HTERT RPE-1 (cell line): Measurements from ENCODE around the gene ABCC12.

Experiments used
- in situ Hi-C: fragments of 300-500 bp; cut with MboI; formaldehyde crosslinking; loops from 4 replicates; pipeline ENCODE4 v1.14.3; 2020; ENCODE audit warnings: low sequenced_read_pairs

ABCC12 gene

DNA sequence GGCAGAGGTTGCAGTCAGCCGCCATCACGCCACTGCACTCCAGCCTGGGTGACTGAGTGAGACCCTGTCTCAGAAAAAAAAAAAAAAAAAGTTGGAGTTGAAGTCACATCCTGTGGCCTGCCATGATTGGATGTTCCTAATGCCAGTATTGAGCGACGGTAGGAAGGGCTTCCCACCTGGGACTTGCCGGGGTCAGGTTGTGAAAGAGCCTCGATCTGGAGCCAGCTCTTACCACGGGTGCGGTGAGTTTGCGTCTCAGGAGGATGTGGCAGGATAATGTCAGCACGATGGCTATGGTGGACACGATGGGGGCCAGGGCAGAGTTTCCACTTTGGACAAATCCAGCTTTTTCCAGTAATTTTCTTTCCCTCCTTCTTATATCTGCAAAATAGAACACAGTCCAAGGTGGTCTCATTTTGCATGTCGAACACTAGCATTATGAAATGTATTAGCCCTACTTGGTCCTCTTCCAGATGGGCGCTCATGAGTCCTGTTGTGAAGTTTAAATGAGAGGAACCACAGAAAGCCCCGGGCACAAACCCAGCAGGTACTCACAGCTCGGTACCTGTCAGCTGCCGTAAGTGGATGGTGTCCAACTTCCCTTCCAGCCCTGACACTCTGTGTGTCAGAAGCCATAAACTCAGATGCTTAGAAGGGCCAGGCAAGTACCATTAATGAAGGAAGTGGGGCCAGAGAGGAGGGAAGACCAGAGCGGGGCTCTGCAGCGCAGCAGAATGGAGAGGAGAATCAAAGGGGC, 22.2 kb downstream of the ABCC12 start:
- in situ Hi-C loops = no loop called here

DNA sequence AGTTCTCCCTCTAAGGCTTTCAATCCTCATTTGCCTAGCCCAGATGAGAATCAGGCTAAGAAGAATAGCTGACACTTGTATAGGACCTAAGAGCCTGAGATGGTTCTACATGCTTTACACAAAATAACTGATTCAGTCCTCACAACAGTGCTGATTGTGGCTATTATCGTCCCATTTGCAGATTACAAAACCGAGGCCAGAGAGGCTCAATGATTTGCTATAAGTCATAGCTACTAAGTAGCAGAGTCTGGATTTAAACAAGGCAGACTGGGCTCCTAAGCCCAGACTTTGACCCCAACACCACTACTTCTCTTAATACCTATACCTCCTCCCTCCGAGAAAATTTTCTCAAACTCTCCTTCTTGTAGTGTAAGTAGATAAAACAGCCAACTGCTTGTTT, 23.1 kb downstream of the ABCC12 start:
- in situ Hi-C loops = no loop called here

DNA sequence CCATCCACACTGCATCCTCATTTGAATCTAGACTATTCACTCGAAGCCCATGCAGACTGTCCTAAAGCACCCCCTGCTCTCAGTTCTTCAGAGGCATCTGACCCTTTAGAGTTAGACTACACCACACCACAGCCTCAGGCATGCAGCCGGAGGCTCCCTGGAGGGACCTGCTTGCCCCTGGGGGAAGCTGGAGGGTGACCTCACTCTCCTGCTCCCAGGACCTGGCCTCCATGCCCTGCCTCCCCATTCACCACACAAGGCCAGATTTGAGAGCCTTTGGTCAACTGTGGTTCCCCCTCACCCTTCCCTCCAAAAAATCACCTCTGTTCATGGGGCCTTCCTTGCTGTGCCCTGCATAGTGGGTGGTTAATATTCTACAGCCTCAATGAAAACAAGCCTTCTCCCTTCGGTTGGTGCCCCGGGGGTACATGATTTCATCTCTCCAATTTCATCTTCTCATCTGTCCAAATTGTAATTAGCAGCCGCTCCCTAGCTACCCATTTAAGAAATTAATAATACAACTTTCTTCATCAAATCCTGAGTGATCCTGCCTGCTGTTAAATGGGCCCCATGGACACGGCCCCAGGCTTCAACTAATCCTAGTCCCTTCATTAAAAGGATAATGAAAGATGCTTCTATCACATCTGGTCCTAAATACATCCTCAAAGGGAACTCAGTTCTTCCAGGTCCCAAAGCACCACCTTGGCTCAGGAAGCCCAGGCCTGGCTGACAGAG, 24.4 kb downstream of the ABCC12 start:
- in situ Hi-C loops = no loop called here

DNA sequence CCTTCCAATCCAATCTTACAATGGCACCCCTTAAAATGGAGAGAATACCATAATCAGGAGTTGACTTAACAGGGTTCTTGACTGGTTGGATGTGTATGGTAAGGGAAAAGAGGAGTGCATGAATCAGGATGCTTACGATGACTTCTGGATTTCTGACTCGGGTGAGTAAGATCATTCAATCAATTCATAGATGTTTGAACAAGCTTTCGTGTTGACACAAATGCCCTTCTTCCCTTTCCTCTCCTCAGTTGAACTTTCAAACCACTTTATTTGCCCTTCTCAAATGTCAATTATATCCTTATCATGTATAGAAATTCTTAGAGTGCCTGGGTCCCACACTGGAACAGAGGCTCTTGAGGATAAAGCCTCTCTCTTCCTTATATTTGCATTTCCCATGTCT, 25.9 kb downstream of the ABCC12 start:
- in situ Hi-C loops = no loop called here

DNA sequence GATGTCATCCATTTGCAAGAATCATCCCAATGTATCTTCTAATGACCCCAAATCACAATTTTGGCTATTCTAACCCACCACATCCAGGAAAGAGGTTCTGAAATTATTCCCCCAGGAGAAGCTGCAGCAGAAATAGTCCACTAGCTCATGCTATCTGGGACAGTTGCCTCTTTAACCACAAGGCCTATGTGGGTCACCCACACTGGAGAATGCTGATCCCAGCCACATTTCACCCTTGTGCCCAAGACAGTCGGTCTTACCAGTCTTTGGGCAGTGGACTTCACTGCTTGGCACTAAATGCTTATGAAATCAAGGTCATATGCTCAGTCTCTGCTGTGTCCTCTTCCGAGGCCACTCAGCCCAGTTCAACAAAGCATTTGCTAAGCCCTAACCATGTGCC, 27.0 kb downstream of the ABCC12 start:
- in situ Hi-C loops = no loop called here

DNA sequence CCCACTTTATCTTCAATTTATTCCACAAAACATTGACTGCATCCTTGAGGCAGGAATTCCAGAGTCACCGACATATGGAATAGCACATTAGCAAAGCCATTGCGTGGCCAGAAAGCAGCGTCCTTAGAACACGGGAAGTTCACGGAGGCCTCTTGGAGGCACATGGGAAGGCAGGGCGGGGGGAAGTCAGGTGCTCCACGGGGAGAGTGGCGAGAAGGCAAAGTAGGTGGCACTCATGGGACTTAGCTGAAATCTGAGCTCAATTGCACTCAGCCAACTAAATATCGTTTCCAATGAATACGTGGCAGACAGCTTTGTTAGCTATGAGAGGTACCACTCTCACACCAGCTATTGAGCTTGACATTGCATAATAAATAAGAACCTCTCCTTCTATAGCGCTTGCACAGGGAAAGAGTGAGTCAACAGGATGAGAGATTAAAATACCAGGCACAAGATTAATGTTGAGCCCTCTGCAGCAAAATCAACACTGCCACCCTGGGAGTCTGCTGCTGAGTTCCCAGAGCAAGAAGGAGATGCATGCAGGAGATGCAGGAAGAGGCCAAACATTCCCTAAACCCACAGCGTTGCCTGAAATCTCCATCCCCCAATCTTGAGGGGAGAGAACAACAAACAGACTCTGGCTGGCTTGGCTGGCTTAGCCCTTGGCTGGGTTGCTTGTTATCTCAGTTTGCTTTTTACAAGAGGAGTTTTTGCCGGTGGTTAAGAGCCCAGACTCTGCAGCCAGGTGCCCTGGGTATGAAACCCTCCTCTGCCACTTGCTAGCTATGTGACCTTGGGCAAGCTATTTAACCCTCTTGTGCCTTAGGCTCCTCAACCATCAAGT, 28.8 kb downstream of the ABCC12 start:
- in situ Hi-C loops = no loop called here

DNA sequence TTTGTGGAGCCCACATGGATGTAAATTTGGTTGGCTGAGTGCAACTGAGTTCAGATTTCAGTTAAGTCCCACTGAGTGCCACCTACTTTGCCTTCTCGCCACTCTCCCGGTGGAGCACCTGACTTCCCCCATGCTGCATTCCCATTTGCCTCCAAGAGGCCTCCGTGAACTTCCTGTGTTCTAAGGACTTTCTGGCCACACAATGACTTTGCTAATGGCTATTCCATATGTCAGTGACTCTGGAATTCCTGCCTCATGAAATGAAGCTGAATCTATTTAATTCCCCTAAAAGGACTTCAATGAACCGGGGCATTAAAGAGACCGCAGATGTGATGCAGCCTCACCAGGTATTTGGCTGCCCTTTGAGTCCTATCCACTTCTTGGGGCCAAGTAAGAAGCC, 29.9 kb downstream of the ABCC12 start:
- in situ Hi-C loops = no loop called here

DNA sequence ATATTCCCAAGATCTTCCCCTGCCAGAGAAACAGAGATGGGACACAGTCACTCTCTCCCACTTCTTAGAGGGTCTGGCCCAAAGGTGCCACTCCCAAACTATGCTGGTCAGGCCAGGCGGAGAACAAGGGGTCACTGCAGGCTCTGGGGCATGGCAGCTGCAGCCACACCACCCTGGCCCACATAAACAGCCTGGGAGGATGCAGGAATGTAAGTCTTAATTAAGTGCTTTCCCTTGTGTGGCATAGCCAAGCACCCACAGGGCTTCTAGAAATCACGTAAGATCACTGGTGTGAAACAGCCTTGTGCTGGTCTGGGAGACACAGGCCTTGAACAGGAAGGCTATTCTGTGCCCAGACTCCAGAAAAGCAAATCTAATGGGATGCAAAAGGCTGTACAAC, 31.5 kb downstream of the ABCC12 start:
- in situ Hi-C loops = no loop called here

DNA sequence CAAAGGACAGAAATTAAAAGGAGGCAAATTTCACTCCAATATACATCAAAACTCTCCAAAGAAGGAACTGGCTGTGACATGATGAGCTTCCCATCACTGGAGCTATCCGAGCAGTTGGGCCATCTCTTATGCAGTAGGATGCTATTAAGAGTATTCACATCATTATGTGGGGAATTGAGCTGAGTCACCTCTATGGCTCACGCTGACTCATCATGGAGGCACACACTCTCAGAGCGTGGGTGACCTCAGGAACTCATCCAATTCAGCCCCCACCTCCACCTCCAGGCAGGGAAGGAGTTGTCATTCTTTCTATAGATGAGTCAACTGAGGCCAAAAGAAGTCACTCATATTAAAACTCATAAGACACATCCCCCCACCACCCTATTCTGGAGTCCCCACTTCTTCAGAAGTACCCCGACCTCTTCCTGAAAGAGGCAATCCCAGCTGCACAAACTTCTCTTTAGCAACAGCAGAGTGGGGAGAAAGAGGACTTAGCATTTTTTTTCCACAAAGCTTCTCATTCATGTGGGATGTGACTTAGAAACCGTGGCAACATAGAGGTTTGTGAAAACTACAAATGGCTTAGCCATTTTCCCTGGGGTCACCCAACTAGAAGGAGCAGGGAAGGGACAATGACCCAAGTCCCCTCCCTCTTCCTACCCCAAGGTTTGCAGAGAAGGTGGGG, 32.5 kb downstream of the ABCC12 start:
- in situ Hi-C loops = no loop called here

DNA sequence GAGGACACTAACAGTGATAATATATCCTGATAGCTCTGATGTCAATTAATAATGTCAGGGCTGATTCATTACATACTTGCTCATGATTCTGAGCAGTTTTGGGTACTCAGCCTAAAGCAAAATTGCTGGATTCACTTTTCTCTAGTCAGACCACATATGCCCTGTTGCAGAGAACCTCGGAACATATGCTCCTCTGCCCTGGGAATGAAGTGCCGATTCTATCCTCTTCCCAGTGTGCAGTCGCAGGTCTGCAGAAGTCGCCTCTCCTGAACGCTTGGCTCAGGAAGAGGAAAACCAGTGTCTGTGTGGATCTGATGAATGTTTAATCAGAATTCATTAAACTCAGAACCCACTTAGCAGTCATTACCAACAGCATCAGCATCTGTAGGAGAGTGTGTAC, 34.5 kb downstream of the ABCC12 start:
- in situ Hi-C loops = no loop called here

DNA sequence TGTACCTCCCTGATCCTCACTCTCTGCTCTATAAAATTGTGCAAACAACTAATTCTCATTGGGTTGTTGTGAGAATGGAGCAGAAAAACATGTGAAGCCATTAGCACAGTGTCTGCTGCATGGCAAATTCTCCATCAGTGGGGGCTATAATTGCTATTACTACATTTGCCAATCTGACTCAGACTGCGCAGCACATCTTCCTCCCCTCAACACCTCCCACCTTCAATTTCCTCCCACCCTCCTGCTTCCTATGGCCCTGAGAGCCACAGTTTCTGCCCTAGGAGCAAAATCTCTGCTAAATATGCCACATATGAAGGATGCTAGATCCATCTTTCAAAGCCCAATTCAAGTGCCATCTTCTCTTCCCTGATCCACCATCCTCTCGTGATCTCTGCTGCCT, 37.0 kb downstream of the ABCC12 start:
- in situ Hi-C loops = no loop called here

DNA sequence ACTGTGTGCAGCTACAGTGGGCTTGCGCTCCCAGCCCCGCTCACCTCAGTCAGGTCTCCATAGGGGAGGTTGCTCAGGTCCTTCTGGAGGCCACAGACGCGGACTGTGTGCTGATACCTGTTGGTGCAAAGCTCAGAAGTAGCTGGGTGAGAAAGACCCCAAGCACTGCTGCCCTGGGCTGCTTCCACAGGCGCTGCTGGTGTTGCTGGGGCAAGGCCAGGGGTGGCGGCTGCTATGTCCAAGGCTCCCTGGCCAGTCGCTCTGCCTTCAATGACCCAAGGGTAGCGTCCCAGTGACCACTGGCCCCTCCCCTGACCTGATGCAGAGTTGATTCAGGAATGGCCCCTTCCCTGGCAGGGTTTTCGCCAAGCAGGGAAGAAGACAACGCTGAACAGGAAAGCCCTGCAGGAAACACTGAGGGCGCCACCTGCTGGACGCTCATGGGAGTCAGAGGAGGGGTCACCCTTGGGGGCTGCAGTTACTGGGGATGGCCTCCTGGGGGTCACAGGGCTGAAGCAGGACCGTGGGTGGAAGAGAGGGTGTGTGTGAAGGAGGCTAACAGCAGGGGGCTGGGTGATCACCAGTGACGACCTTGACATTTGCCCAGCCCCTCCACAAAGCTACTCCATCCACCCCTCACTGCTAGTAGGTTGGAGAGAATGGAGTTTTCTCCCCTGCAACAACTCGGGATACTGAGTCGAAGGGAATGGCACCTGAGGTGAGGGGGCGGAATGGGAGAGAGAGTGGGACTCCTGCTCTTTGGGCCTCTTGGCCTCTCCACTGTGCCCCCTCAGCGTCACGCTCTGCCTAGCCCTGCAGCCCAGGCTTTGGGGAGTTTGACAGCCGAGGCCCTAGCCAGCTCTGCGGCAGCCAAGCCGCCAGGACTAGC, 38.3 kb downstream of the ABCC12 start:
- in situ Hi-C loops = no loop called here

DNA sequence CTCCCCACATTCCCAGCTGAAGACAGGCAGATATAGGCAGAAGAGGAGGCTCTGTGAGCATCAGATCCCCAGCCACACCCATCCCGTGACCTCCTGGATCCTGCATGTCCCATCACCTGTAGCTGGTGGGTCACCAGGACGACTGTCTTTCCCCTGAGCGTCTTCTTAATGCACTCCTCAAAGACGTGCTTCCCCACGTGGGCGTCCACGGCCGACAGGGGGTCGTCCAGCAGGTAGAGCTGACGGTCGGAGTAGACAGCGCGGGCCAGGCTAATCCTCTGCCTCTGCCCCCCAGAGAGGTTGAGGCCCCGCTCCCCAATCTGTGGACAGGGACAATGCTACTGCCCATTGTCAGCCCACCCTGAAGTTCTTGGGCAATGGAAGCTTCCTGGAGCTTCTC, 40.5 kb downstream of the ABCC12 start:
- in situ Hi-C loops = no loop called here

DNA sequence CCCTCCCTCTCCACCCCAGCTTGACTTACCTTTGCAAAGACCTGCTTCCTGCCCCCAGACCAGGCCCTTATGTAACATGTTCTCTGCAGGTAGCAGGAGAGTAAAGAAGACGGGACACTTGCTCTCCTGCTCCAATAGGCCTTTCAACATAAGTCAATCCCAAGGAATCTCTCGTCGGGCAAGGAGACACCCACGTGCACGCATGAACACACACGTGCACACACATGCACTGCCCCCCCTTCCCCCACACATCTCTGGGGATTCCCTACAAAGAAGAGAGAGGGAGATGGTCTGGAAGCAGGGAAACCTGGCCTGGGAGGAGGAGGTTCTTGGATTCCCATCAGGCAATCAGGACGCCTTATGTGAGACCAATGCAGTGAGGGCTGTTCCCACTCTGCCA, 41.4 kb downstream of the ABCC12 start:
- in situ Hi-C loops = no loop called here

DNA sequence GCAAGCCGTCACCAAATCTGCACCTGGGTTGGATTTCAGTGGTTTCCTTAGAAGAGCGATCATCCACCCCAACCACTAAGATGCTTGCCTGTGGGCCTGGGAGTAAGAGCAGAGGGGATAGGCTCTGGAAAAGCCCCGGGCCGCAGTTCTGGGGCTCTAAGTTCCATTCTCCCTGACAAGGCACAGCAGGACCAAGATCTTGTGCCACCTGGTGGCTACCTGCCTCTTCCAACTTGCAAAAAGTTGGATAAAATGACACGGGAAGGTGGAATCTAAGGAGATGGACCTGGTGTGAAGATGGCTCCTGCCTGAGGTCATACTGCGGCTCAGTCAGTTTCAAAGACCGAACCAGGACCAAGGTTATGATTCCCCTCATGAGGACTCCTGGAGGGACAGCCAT, 42.3 kb downstream of the ABCC12 start:
- in situ Hi-C loops = no loop called here

DNA sequence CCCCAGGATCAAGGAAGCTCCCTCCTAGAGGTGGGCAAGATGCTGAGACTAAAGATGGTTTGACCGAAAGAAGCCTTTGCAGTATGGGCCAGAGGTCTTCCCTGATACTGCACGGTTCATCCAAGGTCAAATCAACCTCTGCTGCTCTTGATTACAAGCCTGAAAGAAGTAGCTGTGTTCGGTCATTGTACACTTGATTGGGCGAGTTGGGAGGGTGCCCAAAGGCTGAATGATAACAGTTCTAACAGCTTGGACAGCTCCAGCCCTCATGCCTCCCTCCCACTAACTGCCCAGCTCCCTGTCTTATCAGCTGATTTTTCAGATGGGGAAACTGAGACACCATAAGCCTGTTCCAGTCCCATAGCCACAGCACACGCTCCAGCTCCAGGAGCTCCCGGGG, 42.8 kb downstream of the ABCC12 start:
- in situ Hi-C loops = no loop called here

DNA sequence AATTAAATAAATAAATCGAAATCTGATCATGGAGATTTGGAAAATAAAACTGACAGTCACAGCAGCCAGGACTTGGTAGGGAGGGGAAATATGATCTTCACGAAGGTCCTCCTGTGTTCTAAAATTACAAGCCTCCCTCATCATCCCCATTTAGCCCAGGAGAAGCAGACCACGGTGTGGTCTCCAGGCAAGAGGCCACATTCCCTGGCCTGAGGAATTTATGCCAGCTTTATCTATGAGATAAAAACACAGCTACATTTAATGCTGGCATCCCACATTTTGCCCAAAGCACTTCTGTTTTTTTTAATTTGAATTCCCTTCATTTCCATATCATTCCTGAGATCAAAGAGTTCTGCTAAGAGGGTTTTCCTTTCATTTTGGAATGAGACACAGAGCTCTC, 43.2 kb downstream of the ABCC12 start:
- in situ Hi-C loops = no loop called here

DNA sequence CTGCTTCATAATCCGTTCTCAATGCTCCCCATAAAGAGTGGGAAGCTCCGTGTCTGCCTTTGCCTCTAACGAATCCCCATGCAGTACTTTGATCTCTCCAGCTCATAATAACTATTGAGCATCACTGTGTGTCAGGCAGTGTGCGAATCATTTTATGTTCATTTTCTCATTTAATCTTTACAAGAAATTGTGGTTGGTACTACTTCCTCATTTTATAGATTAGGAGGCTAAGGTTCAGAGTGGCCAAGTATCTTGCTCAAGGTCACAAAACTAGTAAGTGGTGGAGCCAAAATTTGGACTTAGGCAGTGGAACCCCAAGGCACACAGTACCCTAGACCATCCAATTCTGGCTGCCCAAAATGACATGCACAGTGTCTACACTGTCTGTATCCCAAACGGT, 44.8 kb downstream of the ABCC12 start:
- in situ Hi-C loops = no loop called here

DNA sequence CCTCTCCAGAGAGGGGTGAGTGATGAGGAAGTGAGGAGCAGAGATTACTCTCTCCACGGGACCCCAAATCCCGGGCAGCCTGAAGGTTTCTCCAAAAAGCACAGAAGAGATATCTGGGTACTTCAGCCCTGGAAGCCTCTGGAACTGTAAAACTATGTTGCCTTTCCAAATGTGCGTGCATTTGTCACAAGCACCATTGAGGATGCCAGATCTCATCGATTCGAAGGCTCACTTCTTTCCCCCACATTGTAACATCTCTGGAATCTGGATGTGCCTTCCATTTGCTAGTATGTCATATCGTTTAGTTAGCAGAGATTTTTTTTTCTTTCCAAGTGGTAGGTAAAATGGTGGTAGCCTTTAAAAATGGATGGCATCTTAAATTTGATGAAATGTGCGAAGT, 45.8 kb downstream of the ABCC12 start:
- in situ Hi-C loops = no loop called here

DNA sequence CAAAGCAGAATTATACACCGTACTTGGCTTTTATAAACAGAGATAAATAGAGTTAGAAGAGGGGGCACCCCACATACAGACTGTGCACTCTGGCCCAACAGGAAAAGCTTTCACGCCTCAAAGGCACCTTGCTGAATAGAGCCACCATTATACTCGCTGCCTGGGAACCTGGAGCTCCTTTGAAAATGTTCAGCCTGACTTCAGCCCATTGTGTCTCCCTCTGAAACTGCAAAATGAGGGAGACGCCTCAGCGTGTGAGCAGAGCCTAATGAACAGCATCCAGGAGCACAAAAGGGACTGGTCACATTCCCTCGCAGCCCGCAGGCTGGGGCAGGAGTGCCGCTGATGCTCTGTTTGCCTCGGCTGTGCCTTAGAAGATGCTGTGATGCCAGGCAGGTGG, 46.3 kb downstream of the ABCC12 start:
- in situ Hi-C loops = no loop called here
